ENCODE results near the gene PPM1B.
"Not testable (repeated sequence)": the region's sequence is repeated elsewhere in the genome, so short reads cannot be mapped to it uniquely, and the experiment has no call there.

Gene PPM1B

GRCh38 chr2:44200011-44200410, 31.3 kb downstream of the PPM1B start:
- H3K4me3 ChIP-seq (ENCODE audit: low read depth, low read length), result no peak overlapping the region
- no peak overlapping the region for H3K27ac ChIP-seq (ENCODE audit: low read depth, low read length)
- peaks cover 29% of the 10 kb centered on the region for H3K36me3 ChIP-seq (ENCODE audit: control insufficient read depth, insufficient read depth, low read length)
- no peak overlapping the region for H3K9ac ChIP-seq (ENCODE audit: low read length)
- H3K9me3 ChIP-seq (ENCODE audit: control insufficient read depth, insufficient read depth, low read depth, low read length), result no peaks in the 10 kb centered on the region
- no peaks in the 10 kb centered on the region for H3K27me3 ChIP-seq (ENCODE audit: control insufficient read depth, insufficient read depth, low read length)
- peaks cover 21% of the 10 kb centered on the region for H3K4me1 ChIP-seq (ENCODE audit: control insufficient read depth, insufficient read depth, low read length)

DNA sequence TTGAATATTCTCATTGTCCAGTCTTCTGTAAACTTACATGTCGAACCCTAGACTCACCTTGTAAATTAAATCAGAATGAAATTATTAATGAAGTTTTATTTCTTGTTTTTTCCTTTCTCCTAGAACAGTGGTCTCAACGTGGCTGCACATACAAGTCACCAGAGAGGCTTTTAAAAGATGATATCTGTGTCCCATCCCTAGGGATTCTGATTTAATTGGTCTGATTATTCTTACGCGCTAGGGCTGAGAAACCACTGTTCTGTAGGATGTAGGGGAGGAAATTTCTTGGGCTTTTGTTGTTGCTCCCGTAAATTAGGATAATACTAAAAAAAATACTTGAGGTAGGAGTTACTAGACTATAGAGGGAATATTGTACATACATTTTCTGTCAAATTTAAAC, 32.1 kb downstream of the PPM1B start:
- Histone ChIP-seq H3K27me3 (ENCODE audit: control insufficient read depth, insufficient read depth, low read length) (no peaks in the 10 kb centered on the region), H3K4me3 (ENCODE audit: low read depth, low read length) (no peak overlapping the region), H3K9me3 (ENCODE audit: control insufficient read depth, insufficient read depth, low read depth, low read length) (no peaks in the 10 kb centered on the region), H3K9ac (ENCODE audit: low read length) (no peak overlapping the region), H3K27ac (ENCODE audit: low read depth, low read length) (no peak overlapping the region), H3K36me3 (ENCODE audit: control insufficient read depth, insufficient read depth, low read length) (peaks cover 29% of the 10 kb centered on the region), H3K4me1 (ENCODE audit: control insufficient read depth, insufficient read depth, low read length) (peaks cover 21% of the 10 kb centered on the region)

- H3K9ac ChIP-seq (ENCODE audit: low read length), result no peak overlapping the region
- no peak overlapping the region for H3K27ac ChIP-seq (ENCODE audit: low read depth, low read length)
- no peaks in the 10 kb centered on the region for H3K9me3 ChIP-seq (ENCODE audit: control insufficient read depth, insufficient read depth, low read depth, low read length)
- no peaks in the 10 kb centered on the region for H3K27me3 ChIP-seq (ENCODE audit: control insufficient read depth, insufficient read depth, low read length)
- peaks cover 37% of the 10 kb centered on the region for H3K36me3 ChIP-seq (ENCODE audit: control insufficient read depth, insufficient read depth, low read length)
- peaks cover 21% of the 10 kb centered on the region for H3K4me1 ChIP-seq (ENCODE audit: control insufficient read depth, insufficient read depth, low read length)
- no peak overlapping the region for H3K4me3 ChIP-seq (ENCODE audit: low read depth, low read length)
These were observed 33.0 kb downstream of the PPM1B start for GRCh38 chr2:44201648-44202165.

- Histone ChIP-seq H3K9ac (ENCODE audit: low read length) (no peak overlapping the region), H3K9me3 (ENCODE audit: control insufficient read depth, insufficient read depth, low read depth, low read length) (no peaks in the 10 kb centered on the region), H3K27ac (ENCODE audit: low read depth, low read length) (no peak overlapping the region), H3K4me3 (ENCODE audit: low read depth, low read length) (no peak overlapping the region), H3K4me1 (ENCODE audit: control insufficient read depth, insufficient read depth, low read length) (peaks cover 19% of the 10 kb centered on the region), H3K27me3 (ENCODE audit: control insufficient read depth, insufficient read depth, low read length) (no peaks in the 10 kb centered on the region), H3K36me3 (ENCODE audit: control insufficient read depth, insufficient read depth, low read length) (peaks cover 41% of the 10 kb centered on the region)
These were observed 34.9 kb downstream of the PPM1B start for GRCh38 chr2:44203542-44203941.

DNA sequence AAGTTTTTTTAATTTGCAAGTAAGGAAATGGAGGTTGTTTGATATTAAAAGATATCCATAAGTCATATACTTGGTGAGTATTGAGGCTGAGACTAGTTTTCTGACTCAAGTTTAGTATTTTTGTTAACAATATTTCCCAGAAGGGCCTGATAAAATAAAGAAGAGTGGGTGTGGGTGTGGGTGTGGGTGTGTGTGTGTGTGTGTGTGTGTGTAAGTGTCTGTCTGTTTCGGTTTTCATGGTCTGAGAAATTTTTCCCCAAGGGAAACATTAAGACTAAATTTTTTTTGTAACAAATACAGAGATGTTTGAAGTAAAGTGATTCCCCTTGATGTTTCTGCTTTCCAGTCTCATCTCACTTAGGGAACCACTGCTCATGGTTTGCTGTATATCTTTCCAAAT, 36.5 kb downstream of the PPM1B start:
- peaks cover 54% of the 10 kb centered on the region for H3K36me3 ChIP-seq (ENCODE audit: control insufficient read depth, insufficient read depth, low read length)
- H3K4me1 ChIP-seq (ENCODE audit: control insufficient read depth, insufficient read depth, low read length), result peaks cover 16% of the 10 kb centered on the region
- no peak overlapping the region for H3K27ac ChIP-seq (ENCODE audit: low read depth, low read length)
- no peak overlapping the region for H3K9ac ChIP-seq (ENCODE audit: low read length)
- H3K9me3 ChIP-seq (ENCODE audit: control insufficient read depth, insufficient read depth, low read depth, low read length), result no peaks in the 10 kb centered on the region
- no peaks in the 10 kb centered on the region for H3K27me3 ChIP-seq (ENCODE audit: control insufficient read depth, insufficient read depth, low read length)
- H3K4me3 ChIP-seq (ENCODE audit: low read depth, low read length), result no peak overlapping the region

DNA sequence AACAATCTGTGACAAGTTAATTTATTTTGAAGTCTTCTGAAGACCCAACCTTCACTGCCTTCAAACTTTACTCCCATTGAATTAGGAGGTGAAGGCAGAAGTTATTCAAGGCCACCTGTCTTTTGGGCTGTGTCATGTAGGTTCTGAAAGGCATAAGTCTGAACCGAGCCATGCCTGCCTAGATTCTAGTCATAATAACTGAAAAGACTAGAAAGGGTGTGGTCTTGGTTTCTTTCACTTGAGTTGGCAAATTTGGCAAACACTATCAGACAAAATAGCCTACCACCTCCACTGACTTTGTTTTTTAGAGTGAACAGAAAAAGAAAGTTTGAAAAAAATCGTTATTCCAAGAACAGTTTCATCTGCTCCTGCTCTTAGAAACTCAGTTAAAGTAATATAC, 38.4 kb downstream of the PPM1B start:
- no peaks in the 10 kb centered on the region for H3K9me3 ChIP-seq (ENCODE audit: control insufficient read depth, insufficient read depth, low read depth, low read length)
- no peak overlapping the region for H3K27ac ChIP-seq (ENCODE audit: low read depth, low read length)
- H3K27me3 ChIP-seq (ENCODE audit: control insufficient read depth, insufficient read depth, low read length), result no peaks in the 10 kb centered on the region
- no peak overlapping the region for H3K4me3 ChIP-seq (ENCODE audit: low read depth, low read length)
- H3K36me3 ChIP-seq (ENCODE audit: control insufficient read depth, insufficient read depth, low read length), result peaks cover 58% of the 10 kb centered on the region
- H3K9ac ChIP-seq (ENCODE audit: low read length), result no peak overlapping the region
- peaks cover 7% of the 10 kb centered on the region for H3K4me1 ChIP-seq (ENCODE audit: control insufficient read depth, insufficient read depth, low read length)

GRCh38 chr2:44207648-44208047, 39.0 kb downstream of the PPM1B start:
- not testable (repeated sequence) for H3K4me3 ChIP-seq (ENCODE audit: low read depth, low read length); H3K4me1 ChIP-seq (ENCODE audit: control insufficient read depth, insufficient read depth, low read length); H3K27ac ChIP-seq (ENCODE audit: low read depth, low read length); H3K9ac ChIP-seq (ENCODE audit: low read length); H3K27me3 ChIP-seq (ENCODE audit: control insufficient read depth, insufficient read depth, low read length); H3K9me3 ChIP-seq (ENCODE audit: control insufficient read depth, insufficient read depth, low read depth, low read length)
- peaks cover 58% of the 10 kb centered on the region for H3K36me3 ChIP-seq (ENCODE audit: control insufficient read depth, insufficient read depth, low read length)

DNA sequence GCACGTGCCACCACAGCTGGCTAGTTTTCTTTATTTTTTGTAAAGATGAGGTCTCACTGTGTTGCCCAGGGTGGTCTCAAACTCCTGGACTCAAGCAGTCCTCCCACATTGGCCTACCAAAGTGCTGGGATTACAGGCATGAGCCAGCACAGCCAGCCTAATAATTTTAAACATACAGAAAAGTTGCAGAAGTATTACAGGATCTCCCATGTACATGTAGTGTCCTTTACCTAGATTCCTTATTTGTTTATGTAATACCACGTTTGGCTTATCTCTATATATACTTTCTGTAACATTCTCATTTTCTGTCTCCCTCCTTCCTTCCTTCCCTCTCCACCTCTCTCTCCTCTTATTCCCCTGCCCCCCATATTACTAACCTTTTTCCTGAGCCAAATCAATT, 41.7 kb downstream of the PPM1B start:
- H3K36me3 ChIP-seq (ENCODE audit: control insufficient read depth, insufficient read depth, low read length), result peaks cover 66% of the 10 kb centered on the region
- H3K27me3 ChIP-seq (ENCODE audit: control insufficient read depth, insufficient read depth, low read length), result no peaks in the 10 kb centered on the region
- no peak overlapping the region for H3K9ac ChIP-seq (ENCODE audit: low read length)
- no peaks in the 10 kb centered on the region for H3K4me1 ChIP-seq (ENCODE audit: control insufficient read depth, insufficient read depth, low read length)
- H3K4me3 ChIP-seq (ENCODE audit: low read depth, low read length), result no peak overlapping the region
- no peak overlapping the region for H3K27ac ChIP-seq (ENCODE audit: low read depth, low read length)
- no peaks in the 10 kb centered on the region for H3K9me3 ChIP-seq (ENCODE audit: control insufficient read depth, insufficient read depth, low read depth, low read length)

DNA sequence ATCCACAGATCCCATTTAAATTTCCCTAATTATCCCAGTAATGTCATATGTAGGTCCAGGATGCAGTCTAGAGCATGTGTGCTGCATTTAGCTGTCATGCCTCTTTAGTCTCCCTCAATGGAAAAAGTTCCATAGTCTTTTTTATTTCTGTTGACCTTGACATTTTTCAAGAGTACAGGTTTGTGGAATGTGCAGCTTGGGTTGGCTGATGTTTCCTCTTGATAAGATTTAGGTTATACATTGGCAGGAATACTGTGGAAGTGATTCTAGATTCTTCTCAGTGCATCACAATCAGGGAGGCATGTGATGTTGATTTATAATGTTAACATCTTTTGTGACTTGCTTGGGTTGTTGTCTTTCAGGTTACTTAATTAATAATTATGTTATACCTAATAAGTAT, 42.5 kb downstream of the PPM1B start:
- no peaks in the 10 kb centered on the region for H3K9me3 ChIP-seq (ENCODE audit: control insufficient read depth, insufficient read depth, low read depth, low read length)
- H3K4me1 ChIP-seq (ENCODE audit: control insufficient read depth, insufficient read depth, low read length), result no peaks in the 10 kb centered on the region
- no peak overlapping the region for H3K27ac ChIP-seq (ENCODE audit: low read depth, low read length)
- no peak overlapping the region for H3K9ac ChIP-seq (ENCODE audit: low read length)
- H3K36me3 ChIP-seq (ENCODE audit: control insufficient read depth, insufficient read depth, low read length), result peaks cover 68% of the 10 kb centered on the region
- no peaks in the 10 kb centered on the region for H3K27me3 ChIP-seq (ENCODE audit: control insufficient read depth, insufficient read depth, low read length)
- no peak overlapping the region for H3K4me3 ChIP-seq (ENCODE audit: low read depth, low read length)

DNA sequence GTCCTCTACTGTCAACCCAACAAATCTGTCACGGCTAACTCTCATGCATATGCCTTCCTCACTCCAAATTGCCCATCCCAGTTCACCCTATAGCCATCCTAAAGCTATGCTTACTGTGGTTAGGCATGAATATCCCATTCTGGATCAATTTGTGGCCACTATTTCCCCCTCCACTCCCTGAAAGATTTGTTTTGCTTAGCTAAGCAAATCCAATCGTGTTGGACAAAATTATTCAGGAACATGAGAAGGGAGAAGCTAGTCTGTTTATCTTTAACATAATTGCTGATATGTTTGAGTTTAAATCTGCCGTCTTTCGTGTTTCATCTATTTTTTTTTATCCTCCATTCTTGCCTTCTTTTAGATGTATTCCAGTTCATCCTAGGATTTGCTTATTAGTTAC, 43.6 kb downstream of the PPM1B start:
- Histone ChIP-seq H3K36me3 (ENCODE audit: control insufficient read depth, insufficient read depth, low read length) (peaks cover 64% of the 10 kb centered on the region), H3K4me3 (ENCODE audit: low read depth, low read length) (no peak overlapping the region), H3K27me3 (ENCODE audit: control insufficient read depth, insufficient read depth, low read length) (no peaks in the 10 kb centered on the region), H3K27ac (ENCODE audit: low read depth, low read length) (no peak overlapping the region), H3K4me1 (ENCODE audit: control insufficient read depth, insufficient read depth, low read length) (no peaks in the 10 kb centered on the region), H3K9me3 (ENCODE audit: control insufficient read depth, insufficient read depth, low read depth, low read length) (no peaks in the 10 kb centered on the region), H3K9ac (ENCODE audit: low read length) (no peak overlapping the region)

- no peak overlapping the region for H3K4me3 ChIP-seq (ENCODE audit: low read depth, low read length)
- H3K9me3 ChIP-seq (ENCODE audit: control insufficient read depth, insufficient read depth, low read depth, low read length), result no peaks in the 10 kb centered on the region
- no peak overlapping the region for H3K27ac ChIP-seq (ENCODE audit: low read depth, low read length)
- H3K36me3 ChIP-seq (ENCODE audit: control insufficient read depth, insufficient read depth, low read length), result peaks cover 71% of the 10 kb centered on the region
- H3K9ac ChIP-seq (ENCODE audit: low read length), result no peak overlapping the region
- H3K27me3 ChIP-seq (ENCODE audit: control insufficient read depth, insufficient read depth, low read length), result no peaks in the 10 kb centered on the region
- no peaks in the 10 kb centered on the region for H3K4me1 ChIP-seq (ENCODE audit: control insufficient read depth, insufficient read depth, low read length)
These were observed 47.2 kb downstream of the PPM1B start for GRCh38 chr2:44215827-44216226.

DNA sequence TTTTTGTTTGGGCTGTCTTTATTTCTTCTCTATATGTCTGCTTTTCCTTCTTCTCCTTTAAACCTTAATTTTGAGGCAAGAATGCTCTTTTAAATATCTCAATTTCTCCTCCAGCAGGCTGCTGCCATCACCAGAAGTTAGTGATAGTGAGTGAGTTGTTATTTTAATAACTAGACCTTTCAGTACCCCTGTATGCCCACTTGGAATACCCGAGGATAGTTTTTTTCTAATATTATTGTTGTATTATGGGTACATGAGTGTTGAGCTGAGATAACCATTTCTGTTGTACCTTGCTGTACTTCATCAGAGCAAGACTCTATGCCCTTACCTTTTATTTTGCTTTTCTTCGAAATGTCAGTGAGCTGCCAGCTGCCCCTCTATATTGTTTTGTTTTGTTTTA, 50.1 kb downstream of the PPM1B start:
- H3K36me3 ChIP-seq (ENCODE audit: control insufficient read depth, insufficient read depth, low read length), result peaks cover 76% of the 10 kb centered on the region
- H3K9me3 ChIP-seq (ENCODE audit: control insufficient read depth, insufficient read depth, low read depth, low read length), result no peaks in the 10 kb centered on the region
- H3K9ac ChIP-seq (ENCODE audit: low read length), result no peak overlapping the region
- H3K27ac ChIP-seq (ENCODE audit: low read depth, low read length), result no peak overlapping the region
- no peak overlapping the region for H3K4me3 ChIP-seq (ENCODE audit: low read depth, low read length)
- no peaks in the 10 kb centered on the region for H3K4me1 ChIP-seq (ENCODE audit: control insufficient read depth, insufficient read depth, low read length)
- no peaks in the 10 kb centered on the region for H3K27me3 ChIP-seq (ENCODE audit: control insufficient read depth, insufficient read depth, low read length)

Data from HUES6 (cell line).